Urinary bladder (tissue), 4 donors: ENCODE data around the gene ZFHX3. TPM values are rescaled to one million over a fixed set of nuclear protein-coding genes. Genes with fewer than 3 reads are reported as not detected.

ENCODE experiments used
- DNase-seq: peaks from one replicate; pipeline ENCODE4 v3.0.0-alpha.2; 2015; ENCODE audit errors: extremely low spot score
- H3K27ac ChIP-seq: one replicate; pipeline ENCODE4 v1.5.1; 2013; ENCODE audit warnings: low read depth, mild to moderate bottlenecking, moderate library complexity
- H3K36me3 ChIP-seq: one replicate; pipeline ENCODE4 v1.6.1; 2013; ENCODE audit warnings: mild to moderate bottlenecking, moderate library complexity; ENCODE audit not compliant: insufficient read depth
- H3K4me1 ChIP-seq: one replicate; pipeline ENCODE4 v1.6.1; 2013; ENCODE audit warnings: mild to moderate bottlenecking, moderate library complexity; ENCODE audit not compliant: insufficient read depth
- H3K4me3 ChIP-seq: one replicate; pipeline ENCODE4 v1.5.1; 2013; ENCODE audit warnings: low read depth, low read length
- WGBS: extraction: QIAGEN DNeasy Blood & Tissue Kit; methylation state at CpG from one replicate; pipeline ENCODE4 v1.1.7; 2013; 5-methylcytosine and 5-hydroxymethylcytosine counted together
- polyA plus RNA-seq: library from polyadenylated mRNA; stranded (reverse); fragments of 200-250 nt; gene quantifications from one replicate; pipeline ENCODE4 v1.2.3, GENCODE V29; 2013
- total RNA-seq: library from RNA; depleted of rRNA; stranded (reverse); fragments of >200 nt; gene quantifications from one replicate; pipeline ENCODE4 v1.2.3, GENCODE V29; 2014
- donor health status: healthy with polysubstance abuse.
- donor health status: healthy.

ZFHX3 gene
- total and polyA plus RNA-seq, 2 donors, result 11.8 to 19.4 TPM

DNA sequence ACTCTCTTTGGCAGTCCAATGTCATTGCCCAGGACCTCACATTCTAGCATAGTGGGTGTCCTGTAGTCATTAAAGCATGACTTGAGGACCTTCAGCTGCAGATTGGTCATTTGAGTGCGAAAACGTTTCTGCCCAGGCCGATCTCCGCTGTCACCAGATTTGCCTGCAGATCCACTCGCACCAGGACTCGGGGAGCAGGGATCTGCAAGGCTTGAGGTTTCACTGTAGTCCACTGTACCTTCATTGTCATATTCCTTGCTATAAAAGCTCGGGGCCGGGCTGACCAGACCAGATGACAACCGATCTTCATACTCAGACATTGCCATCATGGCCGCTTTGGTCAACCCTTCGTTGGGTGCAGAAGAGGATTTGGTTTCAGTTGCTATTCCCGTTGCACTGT is 254.2 kb downstream of the ZFHX3 start:
- 97% methylated on average over 12 of the region's 12 CpGs for WGBS
- Histone ChIP-seq H3K4me3 (no peak overlapping the region), H3K4me1 (no peaks in the 10 kb centered on the region), H3K36me3 (no peaks in the 10 kb centered on the region), H3K27ac (no peak overlapping the region)
- DNase-seq, result no peak

DNA sequence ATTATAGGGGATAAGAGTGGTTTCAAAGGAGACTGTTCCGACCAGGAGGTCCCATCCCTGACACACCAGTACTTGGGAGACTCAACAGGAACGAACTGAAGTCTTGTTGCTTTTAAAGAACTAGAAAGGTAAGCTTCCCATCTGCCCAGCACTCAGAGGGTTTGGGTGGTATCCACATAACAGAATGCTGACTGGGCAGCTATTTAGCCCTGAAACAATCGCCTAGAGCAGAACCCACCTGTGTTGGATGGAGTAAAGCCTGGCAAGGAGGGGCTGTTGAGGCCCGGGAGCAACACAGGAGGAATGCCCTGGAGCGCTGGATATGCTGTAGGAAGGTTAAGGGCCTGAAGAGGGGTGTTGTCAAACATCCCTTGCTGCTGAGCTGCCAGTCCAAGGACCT is 254.9 kb downstream of the ZFHX3 start:
- H3K27ac ChIP-seq, result no peak overlapping the region
- H3K4me1 ChIP-seq, result no peaks in the 10 kb centered on the region
- no peak overlapping the region for H3K4me3 ChIP-seq
- WGBS, result 94% methylated on average over 5 of the region's 5 CpGs
- DNase-seq, result no peak
- no peaks in the 10 kb centered on the region for H3K36me3 ChIP-seq

DNA sequence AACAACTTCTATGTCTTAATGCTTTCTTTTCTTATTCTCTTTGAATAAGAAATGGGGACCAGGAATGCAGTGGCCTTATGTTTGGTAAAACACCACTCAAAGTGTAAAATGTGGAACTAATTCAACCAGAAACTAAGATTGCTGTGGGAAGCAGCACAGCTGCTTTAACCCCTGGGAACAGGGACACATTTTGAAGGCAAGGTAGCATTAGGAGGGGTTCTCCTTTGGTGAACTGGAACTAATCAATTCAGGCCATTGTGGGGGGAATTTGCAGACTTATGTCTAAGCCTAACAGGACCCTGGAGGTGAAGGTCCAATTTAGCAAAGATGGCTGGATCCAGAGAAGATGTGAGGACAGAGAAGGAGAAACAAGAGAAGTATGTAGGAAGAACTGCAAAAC is 256.1 kb downstream of the ZFHX3 start:
- no peak overlapping the region for H3K27ac ChIP-seq
- DNase-seq, result no peak
- no peaks in the 10 kb centered on the region for H3K36me3 ChIP-seq
- H3K4me3 ChIP-seq, result no peak overlapping the region
- no peaks in the 10 kb centered on the region for H3K4me1 ChIP-seq

DNA sequence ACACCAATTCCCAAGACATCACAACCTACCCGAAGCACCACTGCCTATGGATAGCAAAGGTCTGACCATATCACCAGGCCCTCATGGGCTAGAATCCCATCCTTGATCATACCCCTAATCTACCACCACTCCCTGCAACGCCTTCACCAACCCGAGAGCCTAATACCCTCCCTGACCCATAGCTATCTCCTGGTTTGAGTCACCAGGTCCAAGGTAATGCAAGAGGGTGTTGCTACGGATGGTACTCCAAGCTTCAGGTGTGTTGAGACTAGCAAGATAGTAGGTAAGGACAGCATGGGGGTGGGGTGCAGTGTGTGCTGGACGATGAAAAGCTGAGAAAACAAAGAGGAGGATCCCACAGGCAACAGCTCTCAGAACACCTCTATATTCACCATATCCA is 258.0 kb downstream of the ZFHX3 start:
- Histone ChIP-seq H3K27ac (no peak overlapping the region), H3K36me3 (no peaks in the 10 kb centered on the region), H3K4me3 (no peak overlapping the region), H3K4me1 (no peaks in the 10 kb centered on the region)
- WGBS, result 97% methylated on average over 5 of the region's 5 CpGs
- DNase-seq, result no peak

DNA sequence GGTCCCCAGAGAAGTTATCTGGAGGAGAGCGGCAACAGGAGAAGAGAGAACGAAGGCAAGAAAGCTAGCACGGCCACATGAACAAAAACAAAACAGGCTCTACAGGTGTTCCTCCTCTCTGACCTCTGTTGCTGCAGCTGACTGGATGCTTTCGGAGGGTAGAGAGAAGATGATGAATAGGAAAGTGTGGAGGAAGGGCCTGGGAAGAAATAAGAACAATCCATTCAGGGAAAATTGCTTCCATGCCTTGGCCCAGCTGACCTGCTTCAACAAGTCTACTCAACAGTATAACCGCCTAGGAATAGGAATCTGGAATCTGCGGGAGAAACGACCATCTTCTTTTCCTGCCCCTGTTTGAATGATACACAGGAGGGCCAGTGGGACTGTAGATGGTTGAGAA is 258.5 kb downstream of the ZFHX3 start:
- WGBS, result 97% methylated on average over 7 of the region's 7 CpGs
- no peak overlapping the region for H3K4me3 ChIP-seq
- DNase-seq, result no peak
- H3K4me1 ChIP-seq, result no peaks in the 10 kb centered on the region
- H3K36me3 ChIP-seq, result no peaks in the 10 kb centered on the region
- no peak overlapping the region for H3K27ac ChIP-seq

DNA sequence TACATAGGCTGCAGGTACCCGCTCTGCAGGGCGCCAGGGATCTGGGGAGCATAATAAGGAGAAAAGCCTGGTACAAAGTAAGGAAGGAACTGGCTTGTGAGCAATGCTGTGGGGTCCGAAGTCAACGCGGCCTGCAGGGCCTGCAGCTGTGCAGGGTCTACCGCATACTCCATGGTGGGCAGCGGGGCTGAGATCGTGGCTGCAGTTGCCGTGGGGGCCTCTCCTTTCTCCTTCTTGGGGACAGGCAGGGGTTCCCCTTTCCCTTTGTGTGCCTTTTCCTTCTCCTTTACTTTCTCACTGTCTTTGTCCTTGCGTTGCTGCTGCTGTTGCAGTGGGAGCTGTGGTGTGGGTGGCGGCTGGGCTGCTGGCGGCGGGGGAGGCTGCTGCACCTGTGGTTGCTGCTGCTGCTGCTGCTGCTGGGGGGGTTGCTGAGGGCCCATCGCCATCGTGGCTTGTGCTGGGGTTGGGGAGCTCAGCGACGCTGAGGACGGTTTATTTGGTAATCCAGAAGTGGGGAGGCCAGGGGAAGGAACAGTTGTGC is 259.6 kb downstream of the ZFHX3 start:
- 82% methylated on average over 18 of the region's 18 CpGs for WGBS
- Histone ChIP-seq H3K36me3 (no peaks in the 10 kb centered on the region), H3K27ac (peak overlapping the region; percentile 0), H3K4me3 (peak overlapping the region; percentile 29), H3K4me1 (no peaks in the 10 kb centered on the region)
- DNase-seq, result no peak

DNA sequence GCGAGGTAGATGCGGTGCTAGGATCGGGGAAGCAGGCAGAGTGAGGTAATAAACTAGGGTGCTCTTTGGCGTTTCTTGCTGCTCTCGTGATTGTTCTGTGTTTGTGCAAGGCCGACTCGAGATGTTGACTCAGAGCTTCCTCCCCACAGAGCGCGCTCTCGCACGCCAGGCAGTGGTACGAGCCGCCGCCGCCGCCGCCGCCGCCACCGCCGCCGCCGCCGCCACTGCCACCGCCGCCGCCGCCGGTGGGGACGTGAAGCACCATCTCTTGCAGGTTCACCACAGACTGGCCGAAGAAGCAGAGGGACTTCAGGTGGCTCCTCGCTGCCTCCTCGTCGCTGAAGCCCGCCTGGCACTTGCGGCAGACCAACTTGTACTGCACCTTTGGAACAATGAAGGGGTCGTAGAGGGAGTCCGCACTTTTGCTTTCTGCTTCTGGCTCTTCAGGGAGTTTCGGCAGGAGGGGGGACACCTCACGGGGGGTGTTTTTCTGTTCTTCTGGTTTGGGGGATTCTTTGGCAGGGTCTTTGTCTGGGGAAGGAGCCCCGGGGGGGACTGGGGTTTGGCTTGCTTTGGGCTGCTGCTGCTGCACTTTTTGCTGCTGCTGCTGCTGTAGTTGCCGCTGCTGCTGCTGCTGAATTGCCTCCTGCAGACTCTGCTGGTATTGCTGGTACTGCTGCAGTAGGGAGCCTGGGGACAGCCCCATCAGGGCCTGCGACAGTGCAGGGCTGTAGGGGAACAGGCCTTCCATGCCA is 260.2 kb downstream of the ZFHX3 start:
- DNase-seq, result peak; percentile 51

DNA sequence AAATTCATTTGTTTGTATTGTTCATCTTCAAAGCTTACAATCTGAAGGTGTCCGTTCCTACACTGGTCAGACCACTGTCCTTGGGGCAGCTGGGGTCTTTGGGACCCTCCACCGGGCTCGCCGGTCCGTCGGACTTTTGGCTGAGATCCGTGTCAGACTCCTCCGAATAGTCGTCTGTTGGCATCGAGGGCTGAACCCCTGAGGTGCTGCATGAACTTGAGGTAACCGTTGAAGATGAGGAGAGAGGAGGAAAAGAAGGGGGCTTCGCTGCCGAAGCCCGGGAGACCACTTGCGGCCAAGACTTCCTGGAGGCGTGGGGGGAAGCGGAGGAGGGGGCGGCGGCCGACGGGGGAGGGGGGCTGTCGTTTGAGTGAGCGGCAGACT is 260.8 kb downstream of the ZFHX3 start:
- DNase-seq, result no peak
- WGBS, result 26% methylated on average over 23 of the region's 23 CpGs
- Histone ChIP-seq H3K4me3 (peak overlapping the region; percentile 29), H3K4me1 (no peaks in the 10 kb centered on the region), H3K27ac (peak overlapping the region; percentile 64), H3K36me3 (no peaks in the 10 kb centered on the region)

More for the DNA sequence above, 260.2 kb downstream of the ZFHX3 start:
- 9% methylated on average over 43 of the region's 43 CpGs for WGBS
- peak overlapping the region; percentile 64 for H3K27ac ChIP-seq
- peak overlapping the region; percentile 29 for H3K4me3 ChIP-seq
- H3K4me1 ChIP-seq, result no peaks in the 10 kb centered on the region
- H3K36me3 ChIP-seq, result no peaks in the 10 kb centered on the region

DNA sequence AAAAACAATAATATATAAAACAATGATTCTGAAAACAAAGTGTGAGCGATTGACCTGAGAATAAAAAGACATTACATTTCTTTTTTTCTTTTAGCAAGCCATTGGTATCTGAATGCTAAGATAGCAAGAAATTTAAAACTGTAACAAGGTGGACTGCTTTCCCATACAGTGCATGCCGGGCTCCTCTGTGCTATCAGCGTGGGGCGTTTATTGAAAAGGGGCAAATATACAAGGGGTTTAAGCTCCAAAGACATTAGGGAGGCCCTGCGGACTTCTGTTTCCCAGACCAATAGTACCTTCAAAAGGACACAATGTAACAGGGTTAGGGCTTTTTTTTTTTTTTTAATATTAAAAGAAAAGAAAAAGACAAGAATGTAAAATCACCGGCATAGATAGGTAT is 261.3 kb downstream of the ZFHX3 start:
- no peak overlapping the region for H3K4me3 ChIP-seq
- no peak overlapping the region for H3K27ac ChIP-seq
- 94% methylated on average over 6 of the region's 6 CpGs for WGBS
- no peaks in the 10 kb centered on the region for H3K4me1 ChIP-seq
- no peak for DNase-seq
- H3K36me3 ChIP-seq, result no peaks in the 10 kb centered on the region

DNA sequence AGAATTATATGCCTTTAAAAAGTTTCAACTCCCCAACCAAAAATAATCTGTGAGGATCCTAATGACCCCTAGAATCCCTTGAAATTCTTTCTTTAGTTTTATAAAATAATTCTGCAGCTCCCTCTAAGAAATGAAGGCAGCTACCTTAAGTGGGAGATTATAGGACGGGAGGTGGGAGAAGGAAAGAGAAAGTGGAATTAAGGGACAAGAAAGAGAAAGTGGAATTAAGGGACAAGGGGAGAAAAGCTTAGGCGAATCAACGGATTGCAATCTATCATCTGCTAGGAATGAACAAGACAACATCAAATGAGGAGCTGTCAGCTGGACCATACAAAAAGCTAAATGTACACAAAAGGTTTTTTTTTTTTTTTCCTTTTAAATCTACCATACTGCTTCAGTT is 262.0 kb downstream of the ZFHX3 start:
- Histone ChIP-seq H3K27ac (no peak overlapping the region), H3K36me3 (no peaks in the 10 kb centered on the region), H3K4me3 (no peak overlapping the region), H3K4me1 (no peaks in the 10 kb centered on the region)
- no peak for DNase-seq
- 54% methylated on average over 3 of the region's 3 CpGs for WGBS

DNA sequence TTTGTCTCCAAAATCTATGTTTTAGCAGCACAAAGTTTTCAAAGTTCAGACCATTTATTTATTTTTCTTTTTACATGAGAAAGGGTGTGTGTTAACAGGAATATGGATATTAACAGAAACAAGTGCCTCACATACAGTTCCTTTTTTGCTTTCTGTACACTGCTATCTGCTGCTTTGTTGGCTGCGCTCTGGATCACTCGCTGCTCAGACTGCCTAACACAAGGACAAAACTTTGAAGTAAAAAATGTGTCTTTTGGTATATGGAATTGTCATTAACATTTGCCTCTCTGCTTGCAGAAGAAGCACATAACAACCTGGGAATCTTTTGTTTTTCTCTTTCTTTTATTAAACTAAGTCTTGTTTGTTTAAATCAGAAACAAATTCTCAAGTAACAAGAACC is 262.8 kb downstream of the ZFHX3 start:
- no peak for DNase-seq
- 75% methylated on average over 2 of the region's 2 CpGs for WGBS
- Histone ChIP-seq H3K4me1 (no peaks in the 10 kb centered on the region), H3K27ac (no peak overlapping the region), H3K36me3 (no peaks in the 10 kb centered on the region), H3K4me3 (no peak overlapping the region)

DNA sequence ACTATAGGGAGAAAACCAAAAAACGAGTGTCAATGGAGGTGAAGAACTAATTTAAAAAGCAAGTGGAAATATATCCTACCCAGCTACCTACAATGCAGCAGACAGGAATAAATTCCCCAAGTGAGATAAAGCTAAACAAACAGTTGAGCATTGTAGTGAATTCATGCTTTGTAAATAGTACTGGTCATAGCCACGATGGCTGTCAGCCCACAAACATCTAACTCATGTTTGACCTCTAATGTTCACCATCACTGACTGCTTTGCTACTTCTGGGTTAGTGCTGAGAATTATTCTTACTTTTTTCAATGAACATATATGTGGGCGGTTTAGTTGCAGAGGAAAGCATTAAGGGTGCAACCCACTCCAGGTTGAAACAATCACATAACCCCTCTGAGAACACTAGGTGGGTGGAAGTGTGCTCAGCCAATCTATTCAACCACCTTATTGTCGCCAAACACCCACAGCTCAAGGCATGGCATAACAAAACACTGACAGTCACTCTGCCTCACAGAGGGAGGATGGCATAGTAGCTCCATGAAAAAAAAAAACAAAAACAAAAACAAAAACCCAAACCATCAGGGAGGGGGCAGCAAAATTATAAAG is 264.1 kb downstream of the ZFHX3 start:
- Histone ChIP-seq H3K36me3 (no peaks in the 10 kb centered on the region), H3K27ac (no peak overlapping the region), H3K4me1 (no peaks in the 10 kb centered on the region), H3K4me3 (no peak overlapping the region)
- DNase-seq, result no peak
- 86% methylated on average over 4 of the region's 4 CpGs for WGBS

DNA sequence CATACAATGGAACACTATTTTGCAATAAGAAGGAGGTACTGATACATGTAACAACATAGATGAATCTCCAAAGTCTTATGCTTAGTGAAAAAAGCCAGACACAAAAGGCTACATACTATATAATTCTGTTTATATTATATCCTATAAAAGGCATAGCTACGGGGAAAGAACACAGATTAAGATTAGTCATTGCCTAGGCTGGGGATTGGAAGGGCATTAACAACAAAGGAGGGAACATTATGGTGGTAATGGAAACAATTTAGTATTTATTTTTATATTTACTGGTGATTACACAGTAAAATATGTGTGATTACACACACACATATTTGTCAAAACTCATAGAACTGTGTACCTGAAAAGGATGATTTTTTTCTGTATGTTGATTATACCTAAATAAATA is 278.1 kb downstream of the ZFHX3 start:
- H3K4me3 ChIP-seq, result no peak overlapping the region
- H3K4me1 ChIP-seq, result no peaks in the 10 kb centered on the region
- WGBS, result 67% methylated on average over 1 of the region's 1 CpG
- no peak overlapping the region for H3K27ac ChIP-seq
- no peak for DNase-seq
- H3K36me3 ChIP-seq, result no peaks in the 10 kb centered on the region

DNA sequence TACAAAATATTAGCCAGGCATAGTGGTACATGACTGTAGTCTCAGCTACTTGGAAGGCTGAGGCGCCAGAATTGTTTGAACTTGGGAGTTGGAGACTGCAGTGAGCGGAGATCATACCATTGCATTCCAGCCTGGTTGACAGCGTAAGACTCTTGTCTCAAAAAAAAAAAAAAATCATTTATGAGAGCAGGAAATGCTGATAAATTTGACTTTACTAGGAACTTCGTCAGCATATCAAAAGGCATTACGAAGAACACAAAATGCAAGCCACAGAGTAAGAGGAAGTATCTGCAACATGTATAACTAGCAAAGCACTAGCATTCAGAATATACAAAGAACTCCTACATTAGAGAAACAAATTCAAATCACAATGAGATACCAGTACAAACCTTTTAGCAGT is 279.3 kb downstream of the ZFHX3 start:
- WGBS, result 43% methylated on average over 5 of the region's 5 CpGs
- no peak overlapping the region for H3K27ac ChIP-seq
- H3K36me3 ChIP-seq, result no peaks in the 10 kb centered on the region
- no peak overlapping the region for H3K4me3 ChIP-seq
- no peaks in the 10 kb centered on the region for H3K4me1 ChIP-seq
- no peak for DNase-seq
